Fibroblast of skin of right biceps (primary cell): ENCODE measurements around the gene RUNX2.

Experiments
- DNase-seq: peaks from one replicate; pipeline ENCODE4 v3.0.0-alpha.2; 2013

Gene RUNX2

GRCh38 chr6:45351667-45352066 lies 23.5 kb downstream of the RUNX2 start:
- no peak for DNase-seq

GRCh38 chr6:45353654-45354053 lies 25.5 kb downstream of the RUNX2 start:
- no peak for DNase-seq

GRCh38 chr6:45364466-45364865 lies 36.3 kb downstream of the RUNX2 start:
- DNase-seq, result no peak

GRCh38 chr6:45365036-45365435 lies 36.9 kb downstream of the RUNX2 start:
- no peak for DNase-seq

- no peak for DNase-seq
Observed at GRCh38 chr6:45366534-45366933, 38.4 kb downstream of the RUNX2 start.

- no peak for DNase-seq
Observed at GRCh38 chr6:45367999-45368398, 39.9 kb downstream of the RUNX2 start.

- DNase-seq, result no peak
Observed at GRCh38 chr6:45369870-45370269, 41.7 kb downstream of the RUNX2 start.

- peak; percentile 51 for DNase-seq
Observed at GRCh38 chr6:45371924-45372573, 43.9 kb downstream of the RUNX2 start.

- DNase-seq, result peak; percentile 14
Observed at GRCh38 chr6:45375449-45375848, 47.3 kb downstream of the RUNX2 start.

GRCh38 chr6:45376310-45377042 lies 48.3 kb downstream of the RUNX2 start:
- DNase-seq, result peak; percentile 33

- DNase-seq, result no peak
Observed at GRCh38 chr6:45377043-45377553, 49.0 kb downstream of the RUNX2 start.

- DNase-seq, result peak; percentile 96
Observed at GRCh38 chr6:45377554-45378333, 49.6 kb downstream of the RUNX2 start, which contains the start of gene SUPT3H. SUPT3H (minus strand) TSS chr6:45377934.

- DNase-seq, result no peak
Observed at GRCh38 chr6:45378334-45378926, 50.3 kb downstream of the RUNX2 start.

GRCh38 chr6:45382391-45382790 lies 54.3 kb downstream of the RUNX2 start:
- DNase-seq, result no peak

- peak; percentile 10 for DNase-seq
Observed at GRCh38 chr6:45386501-45386900, 58.4 kb downstream of the RUNX2 start.

- DNase-seq, result peak; percentile 83
Observed at GRCh38 chr6:45387236-45387635, 59.1 kb downstream of the RUNX2 start.

- peak; percentile 59 for DNase-seq
Observed at GRCh38 chr6:45388328-45388727, 60.2 kb downstream of the RUNX2 start.

- no peak for DNase-seq
Observed at GRCh38 chr6:45394586-45395095, 66.5 kb downstream of the RUNX2 start.

- DNase-seq, result peak; percentile 38
Observed at GRCh38 chr6:45398075-45398813, 70.1 kb downstream of the RUNX2 start.

- DNase-seq, result no peak
Observed at GRCh38 chr6:45400021-45400420, 71.9 kb downstream of the RUNX2 start.

GRCh38 chr6:45411959-45412358 lies 83.8 kb downstream of the RUNX2 start:
- DNase-seq, result no peak

- DNase-seq, result no peak
Observed at GRCh38 chr6:45415315-45415714, 87.2 kb downstream of the RUNX2 start.
